NCI-H82 treated with DMSO at 0.1 percent for 48 hours (cell line): ENCODE results near the gene TMEM221.
A peak's percentile ranks its signal among the peaks of the same experiment; 100 is the strongest.

Experiments used
- DNase-seq: peaks from one replicate; lab custom pipeline; 2025; ENCODE audit not compliant: unreplicated experiment; lab: John Stamatoyannopoulos, UW

TMEM221 gene

GRCh38 chr19:17406046-17406886, 42.2 kb downstream of the TMEM221 start:
- no peak for DNase-seq

GRCh38 chr19:17405250-17406045, 43.0 kb downstream of the TMEM221 start, which contains the start of gene BST2:
Gene BST2, minus strand, starts transcription at chr19:17405630. Its CDS starts 55 bp downstream, at chr19:17405575.
- DNase-seq, result peak; percentile 28

- DNase-seq, result no peak
Observed at GRCh38 chr19:17404621-17405249, 43.7 kb downstream of the TMEM221 start.

- DNase-seq, result no peak
Observed at GRCh38 chr19:17404015-17404414, 44.5 kb downstream of the TMEM221 start.

GRCh38 chr19:17402982-17403855, 45.2 kb downstream of the TMEM221 start:
- DNase-seq, result peak; percentile 81

- no peak for DNase-seq
Observed at GRCh38 chr19:17401628-17402027, 46.8 kb downstream of the TMEM221 start.

GRCh38 chr19:17398902-17399527, 49.5 kb downstream of the TMEM221 start:
- DNase-seq, result no peak

- DNase-seq, result peak; percentile 91
Observed at GRCh38 chr19:17394891-17395415, 53.5 kb downstream of the TMEM221 start.

GRCh38 chr19:17393914-17394313, 54.6 kb downstream of the TMEM221 start, which contains the start of gene CCDC194:
Gene CCDC194, minus strand, starts transcription at chr19:17394196. Its CDS starts 38 bp downstream, at chr19:17394158.
- no peak for DNase-seq

GRCh38 chr19:17393002-17393401, 55.5 kb downstream of the TMEM221 start:
- no peak for DNase-seq

- no peak for DNase-seq
Observed at GRCh38 chr19:17391371-17392151, 56.9 kb downstream of the TMEM221 start.

GRCh38 chr19:17390665-17391370, 57.6 kb downstream of the TMEM221 start:
- peak; percentile 94 for DNase-seq

- no peak for DNase-seq
Observed at GRCh38 chr19:17389957-17390664, 58.4 kb downstream of the TMEM221 start.

GRCh38 chr19:17389288-17389687, 59.2 kb downstream of the TMEM221 start:
- no peak for DNase-seq

GRCh38 chr19:17385878-17386611, 62.4 kb downstream of the TMEM221 start:
- DNase-seq, result peak; percentile 21
